Heart left ventricle (tissue), 16 donors: ENCODE data around the gene UBALD1. TPM values are rescaled to one million over a fixed set of nuclear protein-coding genes. Genes with fewer than 3 reads are reported as not detected.

ENCODE experiments used
- ATAC-seq, 4 donors: fragments of 200-7000 bp; cut with Tn5 transposase; one replicate each; pipeline ENCODE4 v1.9.1; 2020 to 2022; ENCODE audit warnings: moderate library complexity in 4 of 4, mild to moderate bottlenecking in 3 of 4, moderate number of reproducible peaks in 1 of 4
- DNase-seq, 5 donors: peaks; one replicate each; pipeline ENCODE4 v3.0.0-alpha.2; 2020
- H3K27ac ChIP-seq, 12 donors: fragments of 200-600 bp; sonication (generic) in 4 of 12; one replicate each; pipeline versions ENCODE4 v1.5.0 to v1.8.0; 2016 to 2022; ENCODE audit warnings: mild to moderate bottlenecking in 2 of 12
- H3K27me3 ChIP-seq, 9 donors: fragments of 200-600 bp; sonication (generic) in 2 of 9; one replicate each; pipeline versions ENCODE4 v1.5.1 to v1.8.0; 2016 to 2022; ENCODE audit warnings: mild to moderate bottlenecking in 3 of 9
- H3K36me3 ChIP-seq, 9 donors: fragments of 200-600 bp; sonication (generic) in 2 of 9; one replicate each; pipeline versions ENCODE4 v1.5.0 to v1.8.0; 2018 to 2022; ENCODE audit warnings: mild to moderate bottlenecking in 2 of 9
- H3K4me1 ChIP-seq, 12 donors: fragments of 200-600 bp; sonication (generic) in 4 of 12; one replicate each; pipeline versions ENCODE4 v1.5.0 to v1.8.0; 2016 to 2022; ENCODE audit warnings: mild to moderate bottlenecking in 3 of 12
- H3K4me3 ChIP-seq, 12 donors: fragments of 200-600 bp; sonication (generic) in 4 of 12; one replicate each; pipeline versions ENCODE4 v1.5.0 to v1.8.0; 2017 to 2022; ENCODE audit warnings: mild to moderate bottlenecking in 9 of 12, moderate library complexity in 4 of 12
- H3K9me3 ChIP-seq, 12 donors: fragments of 200-600 bp; sonication (generic) in 4 of 12; one replicate each; pipeline versions ENCODE4 v1.5.0 to v1.8.0; 2016 to 2022; ENCODE audit warnings: mild to moderate bottlenecking in 1 of 12
- CTCF ChIP-seq, 12 donors: fragments of 200-600 bp; sonication (generic) in 4 of 12; IDR thresholded peaks; one replicate each; pipeline versions ENCODE4 v1.5.0 to v1.8.0; 2018 to 2022; ENCODE audit warnings: antibody characterized with exemption in 12 of 12, mild to moderate bottlenecking in 5 of 12
- POLR2A ChIP-seq, 2 donors: fragments of 450-650 bp; IDR thresholded peaks; one replicate each; pipeline ENCODE4 v1.6.1; 2017; ENCODE audit warnings: antibody characterized with exemption in 2 of 2, mild to moderate bottlenecking in 2 of 2, moderate library complexity in 2 of 2
- WGBS, 4 donors: extraction: QIAGEN DNeasy Blood & Tissue Kit in 2 of 4; methylation state at CpG; one replicate each; pipeline versions ENCODE4 v1.1.5 to v1.1.7; 2013 to 2018; 5-methylcytosine and 5-hydroxymethylcytosine counted together
- intact Hi-C, 10 donors: fragments of 100-400 bp; cut with DNase I; formaldehyde crosslinking; loops; one replicate each; pipeline versions ENCODE4 v1.11.1 to v1.14.2; 2022
- polyA plus RNA-seq, 2 donors: library from polyadenylated mRNA; stranded (reverse); fragments of 200-250 nt; gene quantifications; one replicate each; pipeline ENCODE4 v1.2.3, GENCODE V29; 2013
- total RNA-seq, 9 donors: library from RNA; depleted of rRNA in 2 of 9; stranded (reverse); fragments of >200 nt in 2 of 9; fragmentation: NEBNext Ultra II Directional in 3 of 9; extraction: Animal tissue kit (Norgen Biotek cat#: 25700) in 3 of 9; gene quantifications; one replicate each; pipeline versions ENCODE4 v1.1.0 to v1.2.4, GENCODE V29; 2016 to 2023
- donor health status: ischemic (EF 13 %, LVEDD 7.1; RV severe dilation, severe dysfunction).
- donor health status: healthy with polysubstance abuse.
- donor health status: DM: no; HTN: yes; CAD: no.
- donor health status: DM: no; HTN: no; CAD: no.
- donor health status: ischemic (EF 25% LVEDD 6.9; RV normal size, moderate dysfunction).
- donor health status: ischemic (EF 25% LVEDD 5.7; RV mildly dilated, moderate dysfunction).
- donor health status: healthy.
- donor health status: DM: yes; HTN: yes; CAD: no.
- donor health status: ischemic (EF 35%, LVEDD 5.7; RV mildly dilated, moderate dysfunction).
- donor health status: nonischemic (EF 11% LVEDD 7.7; RV severe dilation, severe dysfunction).
- donor health status: DM: yes; HTN: yes; CAD: no.
- donor health status: PGD.
- donor health status: ischemic (EF 29% LVEDD 5.4; RV normal size, mild dysfunction).
- donor health status: nonischemic (EF 23%, LVEDD 6.1; RV moderate dilation, normal function).

Gene UBALD1
- total and polyA plus RNA-seq, 11 donors = 9.1 to 38.9 (median 19.4) TPM

- TF ChIP-seq CTCF (IDR thresholded peaks at IDR 0.05) = no peak
- TF ChIP-seq POLR2A (IDR thresholded peaks at IDR 0.05) = no peak
- no peaks in the 10 kb centered on the region for H3K27me3 ChIP-seq
- no peak for DNase-seq
- no peak for ATAC-seq
- H3K4me3 ChIP-seq = no peak overlapping the region
- no peak overlapping the region for H3K27ac ChIP-seq
- H3K36me3 ChIP-seq = no peaks in the 10 kb centered on the region
- H3K4me1 ChIP-seq = no peaks in the 10 kb centered on the region
- WGBS, 4 donors = 83 to 86% (median 83%) methylated on average over 17 to 18 of the region's 18 CpGs
- intact Hi-C loops = no loop called here
- H3K9me3 ChIP-seq = no peaks in the 10 kb centered on the region
Observed at GRCh38 chr16:4564661-4565267, 49.9 kb downstream of the UBALD1 start.

- WGBS, 4 donors = 56 to 70% (median 67%) methylated on average over 8 to 9 of the region's 9 CpGs
- TF ChIP-seq POLR2A (IDR thresholded peaks at IDR 0.05) (no peak), CTCF (IDR thresholded peaks at IDR 0.05) (no peak)
- no peaks in the 10 kb centered on the region for H3K36me3 ChIP-seq
- DNase-seq = no peak
- H3K4me3 ChIP-seq = no peak overlapping the region
- intact Hi-C loops = no loop called here
- H3K4me1 ChIP-seq = no peaks in the 10 kb centered on the region
- no peak overlapping the region for H3K27ac ChIP-seq
- no peak for ATAC-seq
- H3K27me3 ChIP-seq = no peaks in the 10 kb centered on the region
- H3K9me3 ChIP-seq = no peaks in the 10 kb centered on the region
Observed at GRCh38 chr16:4561596-4561995, 53.1 kb downstream of the UBALD1 start.

Other genes starting within 250 kb of the UBALD1 start
- gene VASN, start 243.0 kb downstream of the UBALD1 start, total RNA-seq = 10 to 100 TPM in 3 of 9 donors, 1 to 10 TPM in 6; 3.8 to 20.0 (median 6.2) TPM
- gene VASN, start 243.0 kb downstream of the UBALD1 start, polyA plus RNA-seq = 10 to 100 TPM in 1 of 2 donors, 1 to 10 TPM in 1; 6.1 to 14.9 TPM
- 10 to 100 TPM in 5 of 9 donors, 1 to 10 TPM in 4; 7.2 to 39.7 (median 10.1) TPM for gene CORO7, start 198.3 kb downstream of the UBALD1 start, total RNA-seq
- 10 to 100 TPM in 1 of 2 donors, 1 to 10 TPM in 1; 9.7 to 12.8 TPM for gene CORO7, start 198.3 kb downstream of the UBALD1 start, polyA plus RNA-seq
- 10 to 100 TPM; 47.5 to 88.4 (median 59.7) TPM for gene DNAJA3, start 189.0 kb downstream of the UBALD1 start, total RNA-seq
- gene DNAJA3, start 189.0 kb downstream of the UBALD1 start, polyA plus RNA-seq = 10 to 100 TPM; 47.4 to 81.8 TPM
- 10 to 100 TPM; 12.0 to 47.5 (median 23.4) TPM for gene NMRAL1, start 140.3 kb downstream of the UBALD1 start, total RNA-seq
- gene NMRAL1, start 140.3 kb downstream of the UBALD1 start, polyA plus RNA-seq = 10 to 100 TPM; 25.4 to 28.0 TPM
- 100 to 1,000 TPM in 5 of 9 donors, 10 to 100 TPM in 4; 60.6 to 250 (median 117) TPM for gene HMOX2, start 138.5 kb downstream of the UBALD1 start, total RNA-seq
- 100 to 1,000 TPM; 113 to 245 TPM for gene HMOX2, start 138.5 kb downstream of the UBALD1 start, polyA plus RNA-seq
- gene CDIP1, start 76.1 kb downstream of the UBALD1 start, total RNA-seq = 10 to 100 TPM; 44.6 to 51.1 (median 46.4) TPM
- gene CDIP1, start 76.1 kb downstream of the UBALD1 start, polyA plus RNA-seq = 10 to 100 TPM; 33.3 to 44.6 TPM
- gene C16orf96, start 58.5 kb downstream of the UBALD1 start, total RNA-seq = under 1 TPM in 7 of 9 donors, not detected in 2; 0.05 to 0.19 (median 0.15) TPM
- under 1 TPM; 0.01 to 0.04 TPM for gene C16orf96, start 58.5 kb downstream of the UBALD1 start, polyA plus RNA-seq
- 10 to 100 TPM; 28.5 to 75.0 (median 42.0) TPM for gene MGRN1, start 9.9 kb upstream of the UBALD1 start, total RNA-seq
- 10 to 100 TPM; 17.9 to 36.9 TPM for gene MGRN1, start 9.9 kb upstream of the UBALD1 start, polyA plus RNA-seq
- gene NUDT16L1, start 78.7 kb upstream of the UBALD1 start, total RNA-seq = 10 to 100 TPM; 33.1 to 65.2 (median 46.4) TPM
- 10 to 100 TPM; 47.5 to 51.0 TPM for gene NUDT16L1, start 78.7 kb upstream of the UBALD1 start, polyA plus RNA-seq
- 10 to 100 TPM in 2 of 9 donors, 1 to 10 TPM in 7; 5.1 to 12.5 (median 8.6) TPM for gene ANKS3, start 119.4 kb upstream of the UBALD1 start, total RNA-seq
- 10 to 100 TPM in 1 of 2 donors, 1 to 10 TPM in 1; 9.8 to 12.7 TPM for gene ANKS3, start 119.4 kb upstream of the UBALD1 start, polyA plus RNA-seq
- gene DNAAF8, start 119.6 kb upstream of the UBALD1 start, total RNA-seq = 1 to 10 TPM in 3 of 9 donors, under 1 TPM in 6; 0.34 to 3.4 (median 0.70) TPM
- 1 to 10 TPM; 1.7 TPM for gene DNAAF8, start 119.6 kb upstream of the UBALD1 start, polyA plus RNA-seq
- gene ZNF500, start 152.3 kb upstream of the UBALD1 start, total RNA-seq = 10 to 100 TPM in 1 of 9 donors, 1 to 10 TPM in 8; 4.8 to 11.6 (median 6.5) TPM
- 1 to 10 TPM; 5.7 to 7.1 TPM for gene ZNF500, start 152.3 kb upstream of the UBALD1 start, polyA plus RNA-seq
- gene SEPTIN12, start 173.5 kb upstream of the UBALD1 start, total RNA-seq = under 1 TPM in 1 of 9 donors, not detected in 8; 0.32 TPM
- not detected for gene SEPTIN12, start 173.5 kb upstream of the UBALD1 start, polyA plus RNA-seq
- gene SMIM22, start 180.5 kb upstream of the UBALD1 start, total RNA-seq = not detected
- not detected for gene SMIM22, start 180.5 kb upstream of the UBALD1 start, polyA plus RNA-seq
- gene ROGDI, start 187.7 kb upstream of the UBALD1 start, total RNA-seq = 100 to 1,000 TPM in 4 of 9 donors, 10 to 100 TPM in 5; 58.4 to 167 (median 95.0) TPM
- 100 to 1,000 TPM in 1 of 2 donors, 10 to 100 TPM in 1; 43.4 to 134 TPM for gene ROGDI, start 187.7 kb upstream of the UBALD1 start, polyA plus RNA-seq
- gene GLYR1, start 232.4 kb upstream of the UBALD1 start, total RNA-seq = 10 to 100 TPM; 54.3 to 96.6 (median 75.8) TPM
- gene GLYR1, start 232.4 kb upstream of the UBALD1 start, polyA plus RNA-seq = 10 to 100 TPM; 51.3 to 67.2 TPM
- 10 to 100 TPM; 25.0 to 77.9 (median 32.7) TPM for gene UBN1, start 232.6 kb upstream of the UBALD1 start, total RNA-seq
- gene UBN1, start 232.6 kb upstream of the UBALD1 start, polyA plus RNA-seq = 10 to 100 TPM; 20.3 to 34.2 TPM